ES-I3 (cell line): ENCODE results near the gene AACS.
A peak's percentile ranks its signal among the peaks of the same experiment; 100 is the strongest.

Experiments used
- H3K36me3 ChIP-seq: 2 replicates; pipeline ENCODE4 v1.6.1; 2013; ENCODE audit warnings: mild to moderate bottlenecking, low read length, control low read depth, moderate library complexity; ENCODE audit not compliant: insufficient read depth
- H3K4me1 ChIP-seq: 2 replicates; pipeline ENCODE4 v1.6.1; 2013; ENCODE audit warnings: mild to moderate bottlenecking, control low read depth, low read length; ENCODE audit not compliant: insufficient read depth
- H3K9ac ChIP-seq: 2 replicates; pipeline ENCODE4 v1.6.1; 2013; ENCODE audit warnings: low read depth, mild to moderate bottlenecking, low read length, moderate library complexity
- H3K9me3 ChIP-seq: 2 replicates; pipeline ENCODE4 v1.6.1; 2013; ENCODE audit warnings: mild to moderate bottlenecking, low read length, moderate library complexity; ENCODE audit not compliant: control insufficient read depth, insufficient read depth

Gene AACS

GRCh38 chr12:125151284-125151683, 86.0 kb downstream of the AACS start:
- Histone ChIP-seq H3K9ac (peak overlapping the region; percentile 17; the same call in 1 of the 2 replicates), H3K36me3 (no peaks in the 10 kb centered on the region), H3K9me3 (no peaks in the 10 kb centered on the region), H3K4me1 (no peaks in the 10 kb centered on the region)

GRCh38 chr12:125152463-125152862, 87.2 kb downstream of the AACS start:
- no peaks in the 10 kb centered on the region for H3K9me3 ChIP-seq
- no peak overlapping the region for H3K9ac ChIP-seq

GRCh38 chr12:125155366-125155765, 90.1 kb downstream of the AACS start:
- Histone ChIP-seq H3K9me3 (no peaks in the 10 kb centered on the region), H3K4me1 (no peaks in the 10 kb centered on the region), H3K9ac (no peak overlapping the region), H3K36me3 (no peaks in the 10 kb centered on the region)

More at GRCh38 chr12:125152463-125152862, 87.2 kb downstream of the AACS start:
- no peaks in the 10 kb centered on the region for H3K36me3 ChIP-seq
- H3K4me1 ChIP-seq: no peaks in the 10 kb centered on the region

GRCh38 chr12:125157177-125157576, 91.9 kb downstream of the AACS start:
- Histone ChIP-seq H3K9me3 (no peaks in the 10 kb centered on the region), H3K9ac (no peak overlapping the region), H3K4me1 (no peaks in the 10 kb centered on the region), H3K36me3 (no peaks in the 10 kb centered on the region)

- Histone ChIP-seq H3K36me3 (no peaks in the 10 kb centered on the region), H3K9ac (no peak overlapping the region), H3K4me1 (no peaks in the 10 kb centered on the region), H3K9me3 (no peaks in the 10 kb centered on the region)
These were observed 94.5 kb downstream of the AACS start for GRCh38 chr12:125159702-125160101.

- no peaks in the 10 kb centered on the region for H3K36me3 ChIP-seq
- H3K4me1 ChIP-seq: no peaks in the 10 kb centered on the region
- no peak overlapping the region for H3K9ac ChIP-seq
- no peaks in the 10 kb centered on the region for H3K9me3 ChIP-seq
These were observed 95.2 kb downstream of the AACS start for GRCh38 chr12:125160281-125160955.

- H3K9me3 ChIP-seq: no peaks in the 10 kb centered on the region; the same call in 1 of the 2 replicates
- no peaks in the 10 kb centered on the region for H3K4me1 ChIP-seq
- H3K36me3 ChIP-seq: no peaks in the 10 kb centered on the region
- H3K9ac ChIP-seq: no peak overlapping the region
These were observed 96.4 kb downstream of the AACS start for GRCh38 chr12:125161712-125162022.

GRCh38 chr12:125162489-125163028, 97.3 kb downstream of the AACS start:
- Histone ChIP-seq H3K4me1 (no peaks in the 10 kb centered on the region), H3K9ac (no peak overlapping the region), H3K36me3 (no peaks in the 10 kb centered on the region), H3K9me3 (no peaks in the 10 kb centered on the region; the same call in 1 of the 2 replicates)

- Histone ChIP-seq H3K4me1 (no peaks in the 10 kb centered on the region), H3K9ac (no peak overlapping the region), H3K9me3 (no peaks in the 10 kb centered on the region; the same call in 1 of the 2 replicates), H3K36me3 (no peaks in the 10 kb centered on the region)
These were observed 97.9 kb downstream of the AACS start for GRCh38 chr12:125163148-125163547.

- Histone ChIP-seq H3K4me1 (no peaks in the 10 kb centered on the region), H3K36me3 (no peaks in the 10 kb centered on the region), H3K9ac (no peak overlapping the region), H3K9me3 (no peaks in the 10 kb centered on the region; the same call in 1 of the 2 replicates)
These were observed 99.3 kb downstream of the AACS start for GRCh38 chr12:125164541-125164940.

- Histone ChIP-seq H3K36me3 (no peaks in the 10 kb centered on the region), H3K9ac (no peak overlapping the region), H3K9me3 (no peaks in the 10 kb centered on the region; the same call in 1 of the 2 replicates), H3K4me1 (no peaks in the 10 kb centered on the region)
These were observed 100.8 kb downstream of the AACS start for GRCh38 chr12:125166041-125166440.

- Histone ChIP-seq H3K9ac (no peak overlapping the region), H3K36me3 (no peaks in the 10 kb centered on the region), H3K9me3 (no peaks in the 10 kb centered on the region; the same call in 1 of the 2 replicates), H3K4me1 (no peaks in the 10 kb centered on the region)
These were observed 102.4 kb downstream of the AACS start for GRCh38 chr12:125167658-125168057.

GRCh38 chr12:125169451-125169850, 104.2 kb downstream of the AACS start:
- Histone ChIP-seq H3K4me1 (no peaks in the 10 kb centered on the region), H3K9me3 (no peaks in the 10 kb centered on the region; the same call in 1 of the 2 replicates), H3K9ac (no peak overlapping the region), H3K36me3 (no peaks in the 10 kb centered on the region)

- Histone ChIP-seq H3K4me1 (no peaks in the 10 kb centered on the region), H3K9ac (no peak overlapping the region), H3K36me3 (no peaks in the 10 kb centered on the region), H3K9me3 (no peaks in the 10 kb centered on the region; the same call in 1 of the 2 replicates)
These were observed 104.6 kb downstream of the AACS start for GRCh38 chr12:125169870-125170269.

GRCh38 chr12:125171267-125171666, 106.0 kb downstream of the AACS start:
- no peak overlapping the region for H3K9ac ChIP-seq
- no peaks in the 10 kb centered on the region; the same call in 1 of the 2 replicates for H3K9me3 ChIP-seq
- no peaks in the 10 kb centered on the region for H3K4me1 ChIP-seq
- H3K36me3 ChIP-seq: no peaks in the 10 kb centered on the region
